ENCODE data around the gene DHX15. TPM values are rescaled to one million over a fixed set of nuclear protein-coding genes. Genes with fewer than 3 reads are reported as not detected.

DHX15 gene
- polyA plus RNA-seq, 1 experiment, result 53.2 TPM

GRCh38 chr4:24574236-24574635 lies 10.1 kb downstream of the DHX15 start:
- CTCF ChIA-PET, result no interaction called here
- no peaks in the 10 kb centered on the region for H3K27me3 ChIP-seq (ENCODE audit: control insufficient read depth, insufficient read depth, low read length)
- no peak for DNase-seq (ENCODE audit: low read depth)
- H3K36me3 ChIP-seq (ENCODE audit: control insufficient read depth, insufficient read depth, low read length), result peaks cover 6% of the 10 kb centered on the region
- TF ChIP-seq CTCF (IDR thresholded peaks at IDR 0.05; ENCODE audit: insufficient read depth, low read depth, low read length), result no peak
- H3K4me3 ChIP-seq (ENCODE audit: low read depth, low read length), result no peak overlapping the region
- POLR2A ChIA-PET, result no interaction called here

GRCh38 chr4:24573582-24573981 lies 10.8 kb downstream of the DHX15 start:
- Histone ChIP-seq H3K4me3 (ENCODE audit: low read depth, low read length) (no peak overlapping the region), H3K36me3 (ENCODE audit: control insufficient read depth, insufficient read depth, low read length) (peaks cover 6% of the 10 kb centered on the region), H3K27me3 (ENCODE audit: control insufficient read depth, insufficient read depth, low read length) (no peaks in the 10 kb centered on the region)
- no peak for DNase-seq (ENCODE audit: low read depth)
- ChIA-PET CTCF (interaction anchor here (0.6 to 1.2 kb wide), 2 partner anchors 9 to 12 kb away, joined by 3 to 4 read pairs; no protein-coding TSS in a partner anchor), POLR2A (interaction anchor here (0.5 to 0.6 kb wide), 2 partner anchors 53 to 351 kb away, joined by 3 to 4 read pairs; no protein-coding TSS in a partner anchor)
- no peak for TF ChIP-seq CTCF (IDR thresholded peaks at IDR 0.05; ENCODE audit: insufficient read depth, low read depth, low read length)

DNA sequence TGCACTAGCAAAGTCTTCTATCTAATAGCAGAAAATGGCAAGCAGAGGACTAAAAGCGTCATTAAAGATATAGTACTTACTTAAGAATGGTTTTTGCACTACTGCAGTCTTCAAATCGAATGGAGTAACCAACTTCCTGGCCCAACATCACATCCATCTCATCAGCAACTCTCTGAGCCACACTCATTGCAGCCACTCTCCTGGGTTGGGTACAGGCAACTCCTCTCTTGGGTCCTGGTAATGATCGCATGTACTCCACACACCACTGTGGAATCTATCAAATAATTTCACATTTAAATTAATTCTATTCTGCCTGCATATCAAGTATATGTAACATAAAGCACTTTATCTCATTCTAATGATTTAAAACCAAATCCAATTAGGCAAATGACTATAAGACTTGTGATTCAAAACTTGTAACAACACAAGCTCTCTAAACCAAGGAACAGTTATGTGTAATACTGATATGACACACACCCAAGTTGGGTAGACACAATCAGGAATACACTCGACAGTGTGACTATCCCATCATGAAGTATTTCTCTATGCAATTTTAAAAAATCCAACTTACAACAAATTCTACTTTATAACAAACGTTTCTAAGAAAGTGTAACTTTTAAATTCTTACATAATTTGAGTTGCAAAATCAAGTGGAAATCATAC lies 13.6 kb downstream of the DHX15 start:
- ChIA-PET CTCF (no interaction called here), POLR2A (no interaction called here)
- H3K4me3 ChIP-seq (ENCODE audit: low read depth, low read length), result no peak overlapping the region
- no peaks in the 10 kb centered on the region for H3K27me3 ChIP-seq (ENCODE audit: control insufficient read depth, insufficient read depth, low read length)
- peaks cover 2% of the 10 kb centered on the region; the same call in 1 of the 2 replicates for H3K36me3 ChIP-seq (ENCODE audit: control insufficient read depth, insufficient read depth, low read length)
- no peak for DNase-seq (ENCODE audit: low read depth)
- TF ChIP-seq CTCF (IDR thresholded peaks at IDR 0.05; ENCODE audit: insufficient read depth, low read depth, low read length), result no peak

DNA sequence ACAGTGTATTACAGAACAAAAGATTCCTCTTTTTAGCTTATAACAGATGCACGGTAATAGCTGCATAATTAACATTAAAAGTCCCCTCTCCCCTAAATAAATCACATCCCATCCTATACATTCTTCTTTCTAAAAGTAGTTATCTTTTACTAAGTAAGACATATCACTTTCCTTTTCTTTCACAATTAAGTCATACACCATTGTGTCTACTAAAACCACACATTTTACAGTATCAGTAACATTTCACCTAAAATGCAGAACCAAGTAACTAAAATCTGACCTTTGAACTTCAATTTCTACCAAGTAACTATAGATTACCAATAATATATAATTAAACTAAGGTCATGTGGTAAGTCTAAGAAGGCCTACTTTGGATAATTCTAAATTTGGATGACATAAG lies 14.2 kb downstream of the DHX15 start:
- no peak for TF ChIP-seq CTCF (IDR thresholded peaks at IDR 0.05; ENCODE audit: insufficient read depth, low read depth, low read length)
- DNase-seq (ENCODE audit: low read depth), result no peak
- ChIA-PET POLR2A (no interaction called here), CTCF (no interaction called here)
- no peak overlapping the region for H3K4me3 ChIP-seq (ENCODE audit: low read depth, low read length)
- H3K27me3 ChIP-seq (ENCODE audit: control insufficient read depth, insufficient read depth, low read length), result no peaks in the 10 kb centered on the region
- peaks cover 2% of the 10 kb centered on the region; the same call in 1 of the 2 replicates for H3K36me3 ChIP-seq (ENCODE audit: control insufficient read depth, insufficient read depth, low read length)

GRCh38 chr4:24569662-24570061 lies 14.7 kb downstream of the DHX15 start:
- Histone ChIP-seq H3K27me3 (ENCODE audit: control insufficient read depth, insufficient read depth, low read length) (no peaks in the 10 kb centered on the region), H3K36me3 (ENCODE audit: control insufficient read depth, insufficient read depth, low read length) (peaks cover 2% of the 10 kb centered on the region; the same call in 1 of the 2 replicates), H3K4me3 (ENCODE audit: low read depth, low read length) (no peak overlapping the region)
- ChIA-PET POLR2A (no interaction called here), CTCF (no interaction called here)
- TF ChIP-seq CTCF (IDR thresholded peaks at IDR 0.05; ENCODE audit: insufficient read depth, low read depth, low read length), result no peak
- DNase-seq (ENCODE audit: low read depth), result no peak

All from BJ (cell line).